ENCODE results near the gene PSTPIP2.

The PSTPIP2 gene

DNA sequence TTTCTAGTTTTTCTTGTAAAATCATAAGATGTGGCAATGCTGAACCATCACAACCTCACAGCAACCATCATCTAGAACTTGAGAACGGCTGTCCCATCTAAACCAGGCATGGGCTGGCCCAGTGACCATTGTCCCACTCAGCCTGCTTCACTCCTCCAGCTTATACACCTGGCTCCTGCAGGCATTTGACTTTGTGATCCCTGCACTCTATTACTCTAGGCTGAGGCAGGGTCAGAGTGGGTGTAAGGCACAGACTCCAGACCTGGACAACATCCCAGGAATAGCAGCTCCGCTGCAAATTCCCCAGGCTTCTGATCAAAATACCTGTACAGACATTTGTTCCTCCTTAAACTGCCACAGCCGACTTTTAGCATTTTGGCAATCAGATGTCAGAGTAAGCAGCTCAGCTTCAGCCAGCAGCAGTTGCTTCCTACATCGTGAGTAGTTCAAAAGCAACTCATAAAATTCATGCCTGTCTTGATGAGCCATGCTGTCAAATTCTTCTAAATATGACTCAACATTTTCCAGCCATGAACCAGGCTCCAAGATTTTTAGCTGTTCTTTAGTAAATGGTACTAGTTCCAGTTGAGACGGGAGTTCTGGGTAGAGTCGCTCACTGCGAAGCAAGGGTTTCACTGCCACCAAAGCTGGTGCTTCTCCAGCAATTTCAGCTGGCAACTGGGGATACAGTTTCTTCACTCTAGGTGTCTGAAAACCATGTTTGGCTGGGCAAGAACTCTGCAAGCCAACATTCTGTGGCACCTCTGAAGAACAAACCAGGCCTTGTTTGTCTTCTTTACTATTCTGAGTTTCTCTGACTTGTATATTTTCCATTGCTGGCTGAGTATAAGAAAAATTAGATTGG is 117.8 kb downstream of the PSTPIP2 start:
- DNase-seq (ENCODE audit: low read depth), result peak; percentile 75
- no peak overlapping the region for H3K4me3 ChIP-seq (ENCODE audit: low read depth, low read length)

DNA sequence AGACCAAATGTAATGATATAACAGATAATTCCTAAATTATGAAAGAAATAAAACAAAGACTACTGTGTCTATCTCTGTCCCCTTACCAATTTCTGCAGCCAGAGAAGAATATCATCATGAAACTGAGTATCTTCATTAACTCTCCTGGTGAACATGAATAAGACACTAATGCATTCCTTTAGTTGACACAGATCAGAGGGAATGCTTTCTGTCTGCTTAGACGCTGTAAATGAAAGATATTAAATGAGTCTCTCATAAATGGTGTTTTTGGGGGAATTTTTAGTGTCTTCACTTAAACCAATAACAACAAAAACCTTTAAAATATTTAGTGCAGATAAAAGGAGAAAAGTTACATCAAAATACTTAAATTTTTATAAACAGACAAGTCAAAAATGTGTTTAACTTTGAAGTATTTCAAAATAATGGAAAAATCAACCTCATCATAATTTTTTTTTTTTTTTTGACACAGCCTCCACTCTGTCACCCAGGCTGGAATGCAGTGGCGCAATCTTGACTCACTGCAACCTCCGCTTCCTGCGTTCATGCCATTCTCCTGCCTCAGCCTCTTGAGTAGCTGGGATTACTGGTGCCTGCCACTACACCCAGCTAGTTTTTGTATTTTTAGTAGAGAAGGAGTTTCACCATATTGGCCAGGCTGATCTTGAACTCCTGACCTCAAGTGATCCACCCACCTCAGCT is 120.9 kb downstream of the PSTPIP2 start:
- peak; percentile 67 for DNase-seq (ENCODE audit: low read depth)
- no peak overlapping the region for H3K4me3 ChIP-seq (ENCODE audit: low read depth, low read length)

DNA sequence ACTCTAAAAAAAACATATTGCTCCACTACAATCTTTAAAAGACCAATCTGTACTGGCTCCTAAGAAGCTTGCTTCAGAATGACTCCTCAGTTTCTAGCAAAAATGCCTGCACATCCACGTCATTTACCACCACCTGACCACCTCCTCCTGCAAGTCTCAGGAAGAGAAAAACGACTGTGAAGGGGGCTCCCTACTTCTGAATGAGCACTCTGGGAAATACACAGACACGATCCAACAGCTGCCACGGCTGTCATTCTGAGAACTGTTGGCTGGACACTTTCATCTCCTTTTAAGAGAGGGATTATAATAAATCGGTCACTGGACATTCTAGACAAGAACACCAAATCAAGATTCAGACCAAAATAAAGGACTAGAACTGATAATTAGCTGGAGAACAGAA is 126.4 kb downstream of the PSTPIP2 start:
- H3K4me3 ChIP-seq (ENCODE audit: low read depth, low read length), result no peak overlapping the region
- DNase-seq (ENCODE audit: low read depth), result no peak

DNA sequence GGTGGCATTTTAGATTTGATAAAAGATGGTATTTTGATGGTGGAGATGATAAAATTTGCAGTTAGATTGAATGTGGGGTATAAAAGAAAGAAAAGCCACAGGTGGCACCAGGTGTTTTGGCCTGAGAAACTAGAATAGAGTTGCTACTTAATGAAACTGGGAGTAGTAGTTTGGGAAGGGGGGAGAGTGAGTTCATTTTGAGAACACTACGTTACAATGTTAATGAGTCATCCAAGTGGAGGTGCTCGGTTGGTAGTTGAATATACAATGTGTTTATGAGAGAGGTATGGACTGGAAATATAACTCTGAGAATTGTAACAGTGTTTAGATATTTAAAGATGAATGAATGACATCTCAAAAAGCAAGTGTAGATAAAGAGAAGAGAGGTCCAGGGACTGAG is 131.3 kb downstream of the PSTPIP2 start:
- DNase-seq (ENCODE audit: low read depth), result no peak
- no peak overlapping the region for H3K4me3 ChIP-seq (ENCODE audit: low read depth, low read length)

DNA sequence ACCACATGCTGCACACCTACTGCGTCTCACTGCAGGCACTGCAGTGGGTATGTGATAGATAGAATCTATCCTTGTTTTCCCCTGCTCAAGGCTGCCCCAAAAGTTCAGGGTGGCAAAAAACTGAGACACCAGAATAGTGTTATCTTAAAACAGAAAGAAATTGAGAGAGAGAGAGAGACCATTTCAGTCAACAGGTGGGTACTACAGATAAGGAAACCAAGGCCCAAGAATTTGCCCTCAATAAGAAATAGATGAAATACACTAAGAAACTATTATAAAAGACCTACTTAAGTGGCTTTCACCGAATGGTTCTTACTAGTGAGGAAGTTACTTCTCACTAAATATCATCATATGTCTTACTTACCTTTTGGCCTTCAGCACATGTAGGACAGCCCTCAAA is 132.8 kb downstream of the PSTPIP2 start:
- no peak for DNase-seq (ENCODE audit: low read depth)
- no peak overlapping the region for H3K4me3 ChIP-seq (ENCODE audit: low read depth, low read length)

DNA sequence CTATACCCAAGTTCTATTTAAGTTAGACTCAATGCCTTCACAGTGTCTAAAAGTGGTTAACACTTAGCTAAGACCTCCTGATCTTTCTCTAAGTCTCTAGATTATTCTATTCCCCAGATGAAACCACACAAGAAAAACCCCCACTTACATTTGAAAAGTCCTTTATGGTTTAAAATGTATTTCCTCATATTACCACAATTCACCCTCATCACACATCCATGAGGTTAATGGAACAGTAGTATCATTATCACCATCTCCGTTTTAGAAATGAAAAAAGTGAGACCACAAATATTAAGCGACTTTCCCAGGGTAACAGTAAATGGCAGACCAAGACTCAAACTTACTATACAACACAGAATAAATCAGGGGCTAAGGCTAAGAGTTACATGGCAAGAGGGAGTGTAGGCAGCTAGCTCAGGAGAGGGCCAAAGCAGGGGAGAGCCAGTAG is 133.5 kb downstream of the PSTPIP2 start:
- no peak overlapping the region for H3K4me3 ChIP-seq (ENCODE audit: low read depth, low read length)
- DNase-seq (ENCODE audit: low read depth), result no peak

DNA sequence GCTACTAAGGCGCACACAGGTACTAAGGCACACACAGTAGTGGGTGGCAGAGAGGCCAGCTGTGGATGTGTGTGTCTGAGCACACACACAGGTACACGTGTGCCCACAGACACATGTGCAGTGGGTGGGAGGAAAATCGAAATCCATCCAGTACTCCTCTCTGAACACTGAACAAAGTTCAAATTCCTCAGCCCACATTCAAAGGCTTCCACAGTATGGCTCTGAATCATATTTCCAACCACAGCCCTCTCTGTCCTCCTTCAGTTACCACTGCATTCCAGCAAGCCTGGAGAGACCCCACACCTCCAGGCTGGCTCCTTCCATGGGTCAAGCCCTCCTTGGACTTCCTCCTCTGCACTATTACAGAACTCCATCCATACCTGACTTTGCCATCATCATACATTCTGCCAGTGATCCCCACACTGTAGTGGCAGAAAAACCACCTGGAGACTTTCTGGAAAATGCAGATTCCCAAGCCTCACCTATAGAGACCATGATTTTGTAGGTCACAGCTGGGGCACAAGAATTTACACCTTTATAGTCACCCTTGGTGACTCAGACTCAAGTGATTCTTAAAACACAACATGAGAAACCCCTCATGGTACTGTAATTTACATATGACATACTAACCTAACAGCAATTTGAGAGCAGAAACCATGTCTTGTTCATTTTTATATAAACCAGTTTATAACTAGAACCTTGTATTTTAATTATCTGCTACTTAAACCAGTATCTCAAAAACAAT is 136.3 kb downstream of the PSTPIP2 start:
- peak; percentile 25 for DNase-seq (ENCODE audit: low read depth)
- H3K4me3 ChIP-seq (ENCODE audit: low read depth, low read length), result no peak overlapping the region

All from skeletal muscle cell (primary cell).